Activated T-cell treated with anti-CD3 and anti-CD28 coated beads, Interleukin-2, amount 50 U/mL, for 1 hour (primary cell): ENCODE measurements around the gene CNOT9.

Source experiments
- DNase-seq: peaks from one replicate; pipeline ENCODE4 v3.0.0-alpha.2; 2020

CNOT9 gene

GRCh38 chr2:218578272-218578877, 9.7 kb downstream of the CNOT9 start:
- no peak for DNase-seq

- no peak for DNase-seq
These were observed 13.4 kb downstream of the CNOT9 start for GRCh38 chr2:218582076-218582475.

GRCh38 chr2:218583983-218584850, 15.6 kb downstream of the CNOT9 start:
- DNase-seq = no peak

- no peak for DNase-seq
These were observed 16.9 kb downstream of the CNOT9 start for GRCh38 chr2:218585541-218585940.

GRCh38 chr2:218605432-218605831, 36.8 kb downstream of the CNOT9 start:
- no peak for DNase-seq

- no peak for DNase-seq
These were observed 38.9 kb downstream of the CNOT9 start, which contains the start of gene PLCD4 for GRCh38 chr2:218607436-218608115. PLCD4 (plus strand) TSS chr2:218607899; CDS start chr2:218615740, 7,841 bp downstream.

GRCh38 chr2:218615868-218616315, 47.3 kb downstream of the CNOT9 start:
- no peak for DNase-seq

GRCh38 chr2:218618102-218618860, 49.6 kb downstream of the CNOT9 start:
- DNase-seq = no peak

GRCh38 chr2:218621007-218621406, 52.4 kb downstream of the CNOT9 start:
- DNase-seq = no peak

- no peak for DNase-seq
These were observed 54.1 kb downstream of the CNOT9 start for GRCh38 chr2:218622606-218623365.

- no peak for DNase-seq
These were observed 54.7 kb downstream of the CNOT9 start for GRCh38 chr2:218623366-218623705.

- DNase-seq = no peak
These were observed 57.7 kb downstream of the CNOT9 start for GRCh38 chr2:218626369-218626768.

GRCh38 chr2:218627939-218628338, 59.3 kb downstream of the CNOT9 start:
- no peak for DNase-seq

- no peak for DNase-seq
These were observed 63.2 kb downstream of the CNOT9 start for GRCh38 chr2:218631837-218632236.

- no peak for DNase-seq
These were observed 67.1 kb downstream of the CNOT9 start for GRCh38 chr2:218635719-218636118.

- DNase-seq = no peak
These were observed 69.7 kb downstream of the CNOT9 start for GRCh38 chr2:218638372-218638771.

GRCh38 chr2:218642121-218642656, 73.5 kb downstream of the CNOT9 start:
- no peak for DNase-seq

GRCh38 chr2:218642786-218643185, 74.1 kb downstream of the CNOT9 start:
- DNase-seq = no peak

GRCh38 chr2:218643751-218644310, 75.2 kb downstream of the CNOT9 start:
- DNase-seq = no peak

GRCh38 chr2:218644721-218645120, 76.1 kb downstream of the CNOT9 start:
- no peak for DNase-seq

- DNase-seq = no peak
These were observed 76.5 kb downstream of the CNOT9 start for GRCh38 chr2:218645126-218645525.
